HPDE6-E6E7 (cell line): ENCODE data around the gene TNNC1.
A peak's percentile ranks its signal among the peaks of the same experiment; 100 is the strongest.

ENCODE experiments used
- DNase-seq: peaks from one replicate; pipeline ENCODE4 v3.0.0; 2011; ENCODE audit warnings: missing footprints; ENCODE audit errors: extremely low spot score

Gene TNNC1

GRCh38 chr3:52432225-52432624 is 21.6 kb downstream of the TNNC1 start:
- DNase-seq = no peak

GRCh38 chr3:52431459-52432223 is 22.2 kb downstream of the TNNC1 start:
- DNase-seq = no peak

GRCh38 chr3:52430416-52430810 is 23.4 kb downstream of the TNNC1 start:
- DNase-seq = no peak

- no peak for DNase-seq
Measured at GRCh38 chr3:52429779-52430415, 23.9 kb downstream of the TNNC1 start.

- DNase-seq = no peak
Measured at GRCh38 chr3:52429031-52429430, 24.8 kb downstream of the TNNC1 start.

GRCh38 chr3:52428151-52429005 is 25.5 kb downstream of the TNNC1 start:
- DNase-seq = no peak

GRCh38 chr3:52423173-52423572 is 30.7 kb downstream of the TNNC1 start:
- DNase-seq = no peak

GRCh38 chr3:52422669-52423068 is 31.2 kb downstream of the TNNC1 start:
- no peak for DNase-seq

GRCh38 chr3:52420388-52420787 is 33.5 kb downstream of the TNNC1 start:
- DNase-seq = no peak

- no peak for DNase-seq
Measured at GRCh38 chr3:52415800-52416199, 38.0 kb downstream of the TNNC1 start.

- no peak for DNase-seq
Measured at GRCh38 chr3:52408466-52408865, 45.4 kb downstream of the TNNC1 start.

GRCh38 chr3:52407779-52408178 is 46.1 kb downstream of the TNNC1 start:
- DNase-seq = no peak

GRCh38 chr3:52406791-52407510 is 46.9 kb downstream of the TNNC1 start:
- DNase-seq = no peak

- DNase-seq = peak; percentile 64
Measured at GRCh38 chr3:52406231-52406661, 47.6 kb downstream of the TNNC1 start.

GRCh38 chr3:52405601-52406110 is 48.2 kb downstream of the TNNC1 start:
- DNase-seq = no peak

- DNase-seq = no peak
Measured at GRCh38 chr3:52405066-52405465, 48.8 kb downstream of the TNNC1 start.

- DNase-seq = no peak
Measured at GRCh38 chr3:52404391-52404790, 49.5 kb downstream of the TNNC1 start.

GRCh38 chr3:52403955-52404354 is 49.9 kb downstream of the TNNC1 start:
- DNase-seq = no peak

- no peak for DNase-seq
Measured at GRCh38 chr3:52403271-52403841, 50.5 kb downstream of the TNNC1 start.

- DNase-seq = no peak
Measured at GRCh38 chr3:52402706-52403270, 51.1 kb downstream of the TNNC1 start.

GRCh38 chr3:52402101-52402521 is 51.7 kb downstream of the TNNC1 start:
- no peak for DNase-seq
